A673 (cell line): ENCODE results near the gene STAG1. TPM values are rescaled to one million over a fixed set of nuclear protein-coding genes. Genes with fewer than 3 reads are reported as not detected.
"Not testable (repeated sequence)": the region's sequence is repeated elsewhere in the genome, so short reads cannot be mapped to it uniquely, and the experiment has no call there.

Experiments
- BruUV-seq: library from RNA; stranded (reverse); fragments of 400-500 nt; replicated peaks from 2 replicates; lab custom pipeline; 2021; lab: Mats Ljungman, UMichigan
- CTCF ChIA-PET: fragments of 300-600 bp; sonication (Branson Sonifier 250); formaldehyde crosslinking; loops from one replicate; lab custom pipeline; 2022; ENCODE audit warnings: antibody characterized with exemption; lab: Charles Lee
- POLR2A ChIA-PET: fragments of 300-600 bp; sonication (Branson Sonifier 250); formaldehyde crosslinking; loops from one replicate; lab custom pipeline; 2022; ENCODE audit warnings: antibody characterized with exemption; ENCODE audit not compliant: low non-redundant PET; lab: Charles Lee
- DNase-seq: peaks from one replicate; pipeline ENCODE4 v3.0.0-alpha.2; 2015; ENCODE audit warnings: low spot score
- H3K27ac ChIP-seq: fragments of 200-600 bp; sonication (generic); 2 replicates; pipeline ENCODE4 v1.5.1; 2016; ENCODE audit warnings: mixed run types, low read depth, mild to moderate bottlenecking, mixed read lengths, antibody characterized with exemption, low read length; ENCODE audit not compliant: poor library complexity, severe bottlenecking
- H3K27me3 ChIP-seq: fragments of 200-600 bp; sonication (generic); replicated peaks from 2 replicates; pipeline ENCODE4 v1.6.1; 2017; ENCODE audit warnings: mixed run types, low read depth, mild to moderate bottlenecking, mixed read lengths, antibody characterized with exemption, low read length; ENCODE audit not compliant: insufficient read depth, poor library complexity
- H3K36me3 ChIP-seq: fragments of 200-600 bp; sonication (generic); 2 replicates; pipeline ENCODE4 v1.6.1; 2016; ENCODE audit warnings: mixed run types, mild to moderate bottlenecking, mixed read lengths, antibody characterized with exemption, low read length; ENCODE audit not compliant: insufficient read depth, poor library complexity, severe bottlenecking
- H3K4me1 ChIP-seq: fragments of 200-600 bp; sonication (generic); 2 replicates; pipeline ENCODE4 v1.6.1; 2017; ENCODE audit warnings: mixed run types, mild to moderate bottlenecking, mixed read lengths, antibody characterized with exemption, low read length; ENCODE audit not compliant: insufficient read depth, poor library complexity, severe bottlenecking
- H3K4me3 ChIP-seq: fragments of 200-600 bp; sonication (generic); 2 replicates; pipeline ENCODE4 v1.5.1; 2016; ENCODE audit warnings: low read depth, mixed run types, mild to moderate bottlenecking, mixed read lengths, low read length; ENCODE audit not compliant: poor library complexity, severe bottlenecking
- H3K9me3 ChIP-seq: fragments of 200-600 bp; sonication (generic); 2 replicates; pipeline ENCODE4 v1.6.1; 2016; ENCODE audit warnings: mixed run types, low read depth, mild to moderate bottlenecking, mixed read lengths, antibody characterized with exemption, low read length; ENCODE audit not compliant: poor library complexity, severe bottlenecking
- EZH2 ChIP-seq: fragments of 200-600 bp; sonication (generic); IDR thresholded peaks from 2 replicates; pipeline ENCODE4 v1.6.1; 2017; ENCODE audit warnings: borderline replicate concordance, low read depth, mild to moderate bottlenecking, mixed read lengths, antibody characterized with exemption, low read length; ENCODE audit not compliant: poor library complexity, severe bottlenecking
- intact Hi-C: fragments of 100-400 bp; cut with micrococcal nuclease; formaldehyde crosslinking; loops from one replicate; pipeline ENCODE4 v1.10.0; 2022; ENCODE audit not compliant: unreplicated experiment
- total RNA-seq: library from RNA; stranded (reverse); gene quantifications from 2 replicates; pipeline ENCODE4 v1.2.3, GENCODE V29; 2021
- TF ChIP-seq, protein P1 (sequence below): fragments of 300-800, 200-600 bp; sonication (generic); conservative IDR thresholded peaks from 2 replicates; pipeline ENCODE4 v1.5.1; 2017; ENCODE audit warnings: low read depth, mild to moderate bottlenecking, antibody characterized with exemption, low read length, moderate library complexity, mixed read lengths

Gene STAG1
- total RNA-seq, 1 experiment from 2014 or later: 47.4 TPM

- Histone ChIP-seq H3K4me3 (no peak overlapping the region), H3K27ac (no peak overlapping the region), H3K36me3 (no peaks in the 10 kb centered on the region), H3K4me1 (peaks cover 10% of the 10 kb centered on the region), H3K27me3 (no peaks in the 10 kb centered on the region), H3K9me3 (no peaks in the 10 kb centered on the region)
- TF ChIP-seq, protein P1, sequence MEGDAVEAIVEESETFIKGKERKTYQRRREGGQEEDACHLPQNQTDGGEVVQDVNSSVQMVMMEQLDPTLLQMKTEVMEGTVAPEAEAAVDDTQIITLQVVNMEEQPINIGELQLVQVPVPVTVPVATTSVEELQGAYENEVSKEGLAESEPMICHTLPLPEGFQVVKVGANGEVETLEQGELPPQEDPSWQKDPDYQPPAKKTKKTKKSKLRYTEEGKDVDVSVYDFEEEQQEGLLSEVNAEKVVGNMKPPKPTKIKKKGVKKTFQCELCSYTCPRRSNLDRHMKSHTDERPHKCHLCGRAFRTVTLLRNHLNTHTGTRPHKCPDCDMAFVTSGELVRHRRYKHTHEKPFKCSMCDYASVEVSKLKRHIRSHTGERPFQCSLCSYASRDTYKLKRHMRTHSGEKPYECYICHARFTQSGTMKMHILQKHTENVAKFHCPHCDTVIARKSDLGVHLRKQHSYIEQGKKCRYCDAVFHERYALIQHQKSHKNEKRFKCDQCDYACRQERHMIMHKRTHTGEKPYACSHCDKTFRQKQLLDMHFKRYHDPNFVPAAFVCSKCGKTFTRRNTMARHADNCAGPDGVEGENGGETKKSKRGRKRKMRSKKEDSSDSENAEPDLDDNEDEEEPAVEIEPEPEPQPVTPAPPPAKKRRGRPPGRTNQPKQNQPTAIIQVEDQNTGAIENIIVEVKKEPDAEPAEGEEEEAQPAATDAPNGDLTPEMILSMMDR: no peak
- TF ChIP-seq EZH2: no peak
- no peak for DNase-seq
- BruUV-seq: no TSS peak
- intact Hi-C loops: no loop called here
- CTCF ChIA-PET: no interaction called here
- POLR2A ChIA-PET: interaction anchor here (0.6 kb wide), 1 partner anchor 31 kb away, joined by 3 read pairs; no protein-coding TSS in a partner anchor
These were observed 108.0 kb downstream of the STAG1 start for GRCh38 chr3:136644212-136644611.

GRCh38 chr3:136643380-136643779, 108.8 kb downstream of the STAG1 start:
- H3K36me3 ChIP-seq, BruUV-seq, H3K4me3 ChIP-seq, POLR2A ChIA-PET, H3K27ac ChIP-seq, DNase-seq, H3K27me3 ChIP-seq, H3K9me3 ChIP-seq, intact Hi-C loops, CTCF ChIA-PET: not testable (repeated sequence)
- H3K4me1 ChIP-seq: peaks cover 13% of the 10 kb centered on the region

DNA sequence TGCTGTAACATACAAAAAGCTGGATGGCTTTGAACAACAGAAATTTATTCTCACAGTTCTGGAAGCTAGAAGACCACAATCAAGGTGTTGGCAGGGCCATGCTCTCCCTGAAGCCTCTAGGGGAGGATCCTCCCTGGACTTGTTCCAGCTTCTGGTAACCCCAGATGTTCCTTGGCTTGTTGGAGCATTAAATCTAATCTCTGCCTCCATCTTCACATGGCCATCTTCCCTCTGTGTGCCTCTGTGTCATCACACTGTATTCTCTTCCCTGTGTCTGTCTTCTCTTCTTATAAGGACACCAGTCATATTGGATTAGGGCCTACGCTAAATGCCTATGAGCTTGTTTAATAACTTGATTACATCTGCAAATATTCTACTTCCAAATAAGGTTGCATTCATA, 109.5 kb downstream of the STAG1 start:
- CTCF ChIA-PET: no interaction called here
- Histone ChIP-seq H3K4me1 (peaks cover 14% of the 10 kb centered on the region), H3K9me3 (no peaks in the 10 kb centered on the region), H3K36me3 (no peaks in the 10 kb centered on the region), H3K4me3 (no peak overlapping the region), H3K27me3 (no peaks in the 10 kb centered on the region), H3K27ac (no peak overlapping the region)
- no TSS peak for BruUV-seq
- no peak for TF ChIP-seq EZH2
- TF ChIP-seq, protein P1: no peak
- POLR2A ChIA-PET: no interaction called here
- DNase-seq: no peak
- intact Hi-C loops: no loop called here

GRCh38 chr3:136639069-136639468, 113.1 kb downstream of the STAG1 start:
- intact Hi-C loops: no loop called here
- Histone ChIP-seq H3K9me3 (no peaks in the 10 kb centered on the region), H3K27me3 (no peaks in the 10 kb centered on the region), H3K27ac (no peak overlapping the region), H3K4me3 (no peak overlapping the region), H3K4me1 (peaks cover 28% of the 10 kb centered on the region), H3K36me3 (no peaks in the 10 kb centered on the region)
- POLR2A ChIA-PET: no interaction called here
- BruUV-seq: no TSS peak
- TF ChIP-seq, protein P1: no peak
- TF ChIP-seq EZH2: no peak
- DNase-seq: no peak
- CTCF ChIA-PET: no interaction called here
